GM19351 (cell line): ENCODE measurements around the gene AP5B1.
A peak's percentile ranks its signal among the peaks of the same experiment; 100 is the strongest.

Source experiments
- ATAC-seq: cut with Tn5 transposase; IDR thresholded peaks from one replicate; pipeline ENCODE4 v1.9.1; 2021; ENCODE audit warnings: mild to moderate bottlenecking, moderate library complexity; ENCODE audit not compliant: unreplicated experiment

AP5B1 gene

GRCh38 chr11:65780770-65781151 is at the start of gene AP5B1:
AP5B1 (minus strand) TSS chr11:65780976; CDS start chr11:65780591, 385 bp downstream.
- ATAC-seq = peak; percentile 61

- no peak for ATAC-seq
These were observed 48.7 kb upstream of the AP5B1 start for GRCh38 chr11:65829459-65829858.

- no peak for ATAC-seq
These were observed 46.4 kb upstream of the AP5B1 start for GRCh38 chr11:65826984-65827735.

GRCh38 chr11:65822776-65823528 is 42.2 kb upstream of the AP5B1 start:
- ATAC-seq = no peak

GRCh38 chr11:65821107-65821506 is 40.3 kb upstream of the AP5B1 start:
- no peak for ATAC-seq

GRCh38 chr11:65817835-65818680 is 37.3 kb upstream of the AP5B1 start:
- ATAC-seq = no peak

- no peak for ATAC-seq
These were observed 36.6 kb upstream of the AP5B1 start for GRCh38 chr11:65817312-65817834.

GRCh38 chr11:65816696-65817095 is 35.9 kb upstream of the AP5B1 start:
- no peak for ATAC-seq

- no peak for ATAC-seq
These were observed 34.3 kb upstream of the AP5B1 start for GRCh38 chr11:65814986-65815565.

GRCh38 chr11:65814131-65814985 is 33.6 kb upstream of the AP5B1 start:
- ATAC-seq = no peak

GRCh38 chr11:65811764-65812475 is 31.1 kb upstream of the AP5B1 start:
- no peak for ATAC-seq

GRCh38 chr11:65810046-65810868 is 29.5 kb upstream of the AP5B1 start:
- ATAC-seq = no peak

- no peak for ATAC-seq
These were observed 28.7 kb upstream of the AP5B1 start for GRCh38 chr11:65809496-65809895.

- ATAC-seq = no peak
These were observed 28.1 kb upstream of the AP5B1 start for GRCh38 chr11:65808744-65809341.

GRCh38 chr11:65806979-65807378 is 26.2 kb upstream of the AP5B1 start:
- no peak for ATAC-seq

GRCh38 chr11:65803797-65804492 is 23.2 kb upstream of the AP5B1 start:
- no peak for ATAC-seq

GRCh38 chr11:65802841-65803240 is 22.1 kb upstream of the AP5B1 start:
- peak; percentile 78 for ATAC-seq
